Caco-2 (cell line): Measurements from ENCODE around the gene KDM3B. TPM values are rescaled to one million over a fixed set of nuclear protein-coding genes. Genes with fewer than 3 reads are reported as not detected.

Experiments used
- BruUV-seq: library from RNA; stranded (reverse); fragments of 400-500 nt; replicated peaks from 2 replicates; lab custom pipeline; 2021; lab: Mats Ljungman, UMichigan
- CTCF ChIA-PET: fragments of 300-600 bp; sonication (Branson Sonifier 250); formaldehyde crosslinking; loops from one replicate; lab custom pipeline; 2022; ENCODE audit warnings: antibody characterized with exemption; lab: Charles Lee
- POLR2A ChIA-PET: fragments of 300-600 bp; sonication (Branson Sonifier 250); formaldehyde crosslinking; loops from one replicate; lab custom pipeline; 2022; ENCODE audit warnings: antibody characterized with exemption; lab: Charles Lee
- DNase-seq, 2 experiments: peaks; one replicate each; pipeline versions ENCODE4 v3.0.0 to v3.0.0-alpha.2; 2020 to 2022
- H3K27me3 ChIP-seq: replicated peaks from 2 replicates; pipeline ENCODE4 v1.6.0; 2011; ENCODE audit warnings: low read length; ENCODE audit not compliant: control insufficient read depth, insufficient read depth
- H3K36me3 ChIP-seq: 2 replicates; pipeline ENCODE4 v1.5.1; 2011; ENCODE audit warnings: low read length; ENCODE audit not compliant: control insufficient read depth, insufficient read depth
- H3K4me1 ChIP-seq: fragments of 250-450 bp; sonication (Bioruptor Pico); 2 replicates; pipeline ENCODE4 v1.5.1; 2020; ENCODE audit warnings: mild to moderate bottlenecking
- H3K4me3 ChIP-seq: 2 replicates; pipeline ENCODE4 v1.5.1; 2011; ENCODE audit warnings: low read depth, mild to moderate bottlenecking, control low read depth, low read length
- H3K9me3 ChIP-seq: fragments of 250-450 bp; sonication (Bioruptor Pico); 2 replicates; pipeline ENCODE4 v1.5.1; 2020; ENCODE audit warnings: mild to moderate bottlenecking, moderate library complexity
- H3K27ac Mint-ChIP-seq: one replicate; pipeline ENCODE4 v1.8.0; 2022; ENCODE audit warnings: mixed read lengths; ENCODE audit not compliant: unreplicated experiment
- H3K27me3 Mint-ChIP-seq: one replicate; pipeline ENCODE4 v1.8.0; 2022; ENCODE audit warnings: mixed read lengths; ENCODE audit not compliant: insufficient read depth, unreplicated experiment
- H3K36me3 Mint-ChIP-seq: one replicate; pipeline ENCODE4 v1.8.0; 2022; ENCODE audit warnings: mild to moderate bottlenecking, mixed read lengths; ENCODE audit not compliant: insufficient read depth, unreplicated experiment
- H3K4me1 Mint-ChIP-seq: one replicate; pipeline ENCODE4 v1.8.0; 2022; ENCODE audit warnings: low read depth, mixed read lengths; ENCODE audit not compliant: unreplicated experiment
- H3K4me3 Mint-ChIP-seq: one replicate; pipeline ENCODE4 v1.8.0; 2022; ENCODE audit warnings: mild to moderate bottlenecking, moderate library complexity, mixed read lengths; ENCODE audit not compliant: unreplicated experiment
- H3K9me3 Mint-ChIP-seq: one replicate; pipeline ENCODE4 v1.8.0; 2022; ENCODE audit warnings: mixed read lengths; ENCODE audit not compliant: unreplicated experiment
- CTCF ChIP-seq, 2 experiments: fragments of 200-600 bp in 1 of 2; IDR thresholded peaks; 1 replicate in 1 of 2; 2 replicates in 1 of 2; pipeline versions ENCODE4 v1.5.1 to v1.8.0; 2011 to 2022; ENCODE audit warnings: antibody characterized with exemption in 1 of 2, control low read depth in 1 of 2, inconsistent platforms in 1 of 2, low read depth in 1 of 2, low read length in 1 of 2, mild to moderate bottlenecking in 1 of 2, moderate library complexity in 1 of 2; ENCODE audit not compliant: insufficient read depth in 1 of 2, severe bottlenecking in 1 of 2, unreplicated experiment in 1 of 2
- intact Hi-C: fragments of 100-400 bp; cut with micrococcal nuclease; formaldehyde crosslinking; loops from one replicate; pipeline ENCODE4 v1.10.0; 2022; ENCODE audit not compliant: unreplicated experiment
- total RNA-seq: library from RNA; stranded (reverse); gene quantifications from 2 replicates; pipeline ENCODE4 v1.2.3, GENCODE V29; 2022

KDM3B gene
- total RNA-seq, 1 experiment from 2014 or later = 71.8 TPM

GRCh38 chr5:138460032-138460693 is 107.7 kb downstream of the KDM3B start:
- no peak overlapping the region for H3K27ac Mint-ChIP-seq
- Histone ChIP-seq H3K27me3 (no peaks in the 10 kb centered on the region), H3K4me3 (no peak overlapping the region), H3K9me3 (no peaks in the 10 kb centered on the region), H3K36me3 (no peaks in the 10 kb centered on the region), H3K4me1 (no peaks in the 10 kb centered on the region; the same call in 1 of the 2 replicates)
- POLR2A ChIA-PET = interaction anchor here (0.5 to 1.3 kb wide), 4 partner anchors 9 to 1351 kb away, joined by 3 to 6 read pairs (median 4); no protein-coding TSS in a partner anchor
- no peaks in the 10 kb centered on the region for H3K27me3 Mint-ChIP-seq
- TF ChIP-seq CTCF (IDR thresholded peaks at IDR 0.05; ENCODE audit: insufficient read depth in 1 of 2, low read depth in 1 of 2, low read length in 1 of 2, severe bottlenecking in 1 of 2, unreplicated experiment in 1 of 2) = no peak
- intact Hi-C loops = no loop called here
- no peaks in the 10 kb centered on the region for H3K4me1 Mint-ChIP-seq
- H3K4me3 Mint-ChIP-seq = no peak overlapping the region
- no peaks in the 10 kb centered on the region for H3K9me3 Mint-ChIP-seq
- H3K36me3 Mint-ChIP-seq = peaks cover 15% of the 10 kb centered on the region
- DNase-seq = no peak
- CTCF ChIA-PET = no interaction called here
- BruUV-seq = no TSS peak

DNA sequence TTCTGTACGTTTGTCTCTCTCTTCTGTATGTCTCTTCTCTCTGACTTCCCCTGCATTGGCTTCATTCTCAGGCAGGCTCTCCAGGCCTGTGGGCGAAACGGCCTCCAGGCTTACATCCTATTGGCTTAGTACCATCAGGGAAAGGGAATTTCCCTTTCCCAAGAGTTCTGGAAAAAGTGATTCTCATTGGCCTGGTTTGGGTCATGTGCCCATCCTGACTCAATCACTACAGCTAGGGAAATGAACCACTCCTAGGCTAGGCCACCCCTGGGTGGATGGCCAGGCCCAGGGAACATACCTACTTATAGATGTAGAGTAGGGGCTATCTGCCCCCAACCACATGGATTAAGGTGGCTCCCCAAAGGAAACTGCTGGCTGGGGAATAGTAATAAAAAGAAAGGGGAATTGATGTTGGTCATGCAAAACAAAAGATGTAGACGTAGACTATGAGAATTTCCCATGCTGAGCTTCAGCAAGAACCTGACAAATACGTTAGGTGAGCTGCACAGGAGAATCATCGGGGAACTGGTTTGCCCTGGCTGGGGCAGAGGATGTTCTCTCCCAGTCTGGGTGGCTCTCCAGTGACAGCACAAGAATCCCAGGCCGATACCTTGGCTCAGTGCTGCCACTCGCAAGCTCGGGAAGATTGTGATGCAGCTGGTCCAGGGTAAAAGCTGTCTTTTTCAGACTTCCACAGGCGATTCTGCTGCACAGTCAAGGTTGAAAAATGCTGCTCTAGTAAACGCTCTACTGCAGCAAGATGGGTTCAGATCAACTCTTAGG is 109.0 kb downstream of the KDM3B start:
- H3K4me3 Mint-ChIP-seq = no peak overlapping the region

More for the DNA sequence above, 109.0 kb downstream of the KDM3B start:
- H3K27me3 ChIP-seq = no peaks in the 10 kb centered on the region
- H3K9me3 Mint-ChIP-seq = no peaks in the 10 kb centered on the region
- DNase-seq = no peak
- H3K9me3 ChIP-seq = no peaks in the 10 kb centered on the region
- no peak overlapping the region for H3K4me3 ChIP-seq
- H3K27ac Mint-ChIP-seq = no peak overlapping the region
- intact Hi-C loops = no loop called here
- H3K4me1 Mint-ChIP-seq = peaks cover 2% of the 10 kb centered on the region
- H3K27me3 Mint-ChIP-seq = no peaks in the 10 kb centered on the region
- ChIA-PET CTCF (interaction anchor here (0.9 to 1.4 kb wide), 2 partner anchors 43 to 109 kb away, joined by 4 to 6 read pairs; no protein-coding TSS in a partner anchor), POLR2A (no interaction called here)
- peaks cover 29% of the 10 kb centered on the region for H3K36me3 Mint-ChIP-seq
- no TSS peak for BruUV-seq
- TF ChIP-seq CTCF (IDR thresholded peaks at IDR 0.05; ENCODE audit: insufficient read depth in 1 of 2, low read depth in 1 of 2, low read length in 1 of 2, severe bottlenecking in 1 of 2, unreplicated experiment in 1 of 2) = no peak
- no peaks in the 10 kb centered on the region; the same call in 1 of the 2 replicates for H3K4me1 ChIP-seq
- H3K36me3 ChIP-seq = peaks cover 3% of the 10 kb centered on the region
